GM18858 (cell line): ENCODE results near the gene AP5Z1.

Experiments used
- ATAC-seq: cut with Tn5 transposase; IDR thresholded peaks from one replicate; pipeline ENCODE4 v1.9.1; 2021; ENCODE audit not compliant: unreplicated experiment

Gene AP5Z1

DNA sequence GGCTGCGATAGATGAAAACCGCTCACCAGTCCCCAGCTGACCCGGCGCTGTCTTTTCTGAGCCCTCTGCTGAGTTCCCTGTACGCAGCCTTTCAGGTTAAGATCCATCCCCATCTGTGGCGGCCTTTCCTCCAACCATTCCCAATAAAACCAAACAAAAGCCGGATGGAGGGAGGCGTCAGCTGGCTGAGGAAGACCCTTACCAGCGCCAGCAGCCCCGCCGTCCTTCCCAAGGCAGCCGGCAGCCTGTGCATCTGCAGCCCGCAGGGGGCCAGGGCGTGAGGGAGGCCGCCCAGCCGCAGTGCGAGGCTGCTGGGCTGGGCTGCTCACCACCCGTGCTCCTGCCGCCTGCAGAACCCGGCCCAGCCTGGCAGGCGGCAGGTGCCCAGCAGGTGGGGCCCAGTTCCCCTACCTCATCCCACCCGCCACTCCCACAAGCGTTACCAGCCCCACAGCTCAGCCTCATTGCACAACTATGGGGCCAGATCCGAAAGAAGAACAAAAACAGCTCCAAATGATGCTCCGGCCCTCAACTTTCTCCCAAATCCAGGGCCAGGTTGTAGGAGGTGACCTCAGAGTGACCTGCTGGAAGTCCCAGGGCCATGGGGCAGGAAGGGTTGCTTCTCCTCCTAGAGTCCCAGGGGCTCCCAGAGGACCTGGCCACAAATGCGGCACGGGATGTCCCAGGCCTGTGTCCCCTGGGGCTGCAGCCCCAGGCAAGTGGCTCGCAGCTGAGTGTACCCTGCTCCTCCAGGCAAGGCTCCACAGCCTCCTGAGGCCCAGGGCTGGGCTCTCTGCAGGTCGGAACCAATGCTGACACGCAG is 62.6 kb downstream of the AP5Z1 start:
- no peak for ATAC-seq

DNA sequence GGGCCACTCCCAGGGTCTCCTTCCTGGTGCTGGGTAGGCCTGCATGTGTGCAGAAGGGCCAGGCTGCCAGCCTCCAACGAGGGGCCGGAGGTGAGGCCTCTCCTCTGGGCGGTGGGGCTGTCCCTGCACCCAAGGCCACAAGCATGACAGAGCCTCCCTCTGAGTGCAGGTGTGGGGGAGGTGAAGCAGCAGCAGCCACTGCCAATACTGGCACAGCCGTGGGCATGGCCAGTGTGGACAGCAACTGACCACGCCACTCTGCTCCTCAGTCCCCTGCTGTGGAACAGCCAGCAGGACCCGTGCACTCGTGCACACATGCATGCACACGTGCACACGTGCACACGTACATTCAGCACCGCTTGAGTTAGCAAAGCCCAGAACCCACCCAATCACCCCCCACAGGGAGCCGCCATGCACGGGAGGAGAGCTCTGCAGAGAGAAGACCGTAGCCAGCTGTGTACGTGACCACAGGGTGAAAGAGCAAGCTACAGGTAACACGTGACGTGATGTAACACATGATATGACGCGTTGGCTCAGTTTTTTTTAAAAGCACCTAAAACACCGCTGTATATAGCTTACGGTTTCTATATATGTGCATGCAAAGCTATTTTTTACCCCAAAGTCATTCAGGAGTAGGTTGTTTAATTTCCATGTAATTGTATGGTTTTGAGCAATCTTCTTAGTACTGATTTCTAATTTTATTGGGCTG is 63.4 kb downstream of the AP5Z1 start:
- ATAC-seq = no peak

DNA sequence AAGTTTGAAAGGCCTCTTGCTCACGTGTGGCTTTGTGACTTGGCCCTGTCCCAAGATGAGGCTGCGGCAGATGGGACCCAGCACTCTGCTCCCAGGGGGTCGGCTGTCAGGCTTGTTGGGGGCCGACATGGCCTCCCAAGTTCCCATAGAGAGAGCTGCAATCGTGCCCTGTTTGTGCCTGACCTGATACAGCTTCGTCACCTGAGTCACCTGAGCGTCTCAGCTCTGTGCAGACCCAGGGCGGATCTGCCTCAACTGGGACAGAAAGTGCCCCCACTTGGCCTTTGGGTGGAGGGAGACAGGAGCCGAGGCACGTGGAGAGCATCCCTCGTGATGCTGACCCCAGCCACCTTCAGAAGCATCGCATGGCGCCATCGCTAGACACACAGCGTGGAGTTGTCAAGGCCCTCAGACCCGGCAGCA is 64.7 kb downstream of the AP5Z1 start:
- ATAC-seq = no peak
